A549 (cell line): ENCODE results near the gene LDHAL6B.

ENCODE experiments used
- TF ChIP-seq, protein P1 (sequence below): fragments of 250-450 bp; sonication (Bioruptor Pico); IDR thresholded peaks from 2 replicates; pipeline ENCODE4 v1.5.0; 2021; ENCODE audit warnings: mild to moderate bottlenecking, moderate library complexity, borderline replicate concordance
- TF ChIP-seq, protein P2 (sequence below): fragments of >200 bp; sonication (Bioruptor Twin); formaldehyde crosslinking; IDR thresholded peaks from 3 replicates; pipeline ENCODE4 v1.5.1; 2016

DNA sequence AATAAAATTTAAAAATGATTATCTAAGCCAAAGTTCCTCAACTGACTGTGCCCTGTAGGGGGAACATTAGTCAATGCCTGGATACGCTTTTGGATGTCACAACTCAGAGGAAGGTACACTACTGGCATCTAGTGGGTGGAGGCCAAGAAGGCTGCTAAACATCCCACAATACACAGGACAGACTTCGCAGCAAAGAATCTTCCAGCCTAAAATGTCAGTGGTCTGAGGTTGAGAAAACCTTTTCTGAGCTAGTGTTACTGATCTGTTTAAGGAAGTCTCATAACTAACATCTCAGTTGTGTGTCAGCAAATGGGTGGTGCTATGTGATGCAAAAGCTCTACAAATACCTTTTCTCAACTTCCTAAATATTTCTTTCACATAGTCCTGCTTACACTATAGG, 20.9 kb upstream of the LDHAL6B start:
- TF ChIP-seq, protein P1, sequence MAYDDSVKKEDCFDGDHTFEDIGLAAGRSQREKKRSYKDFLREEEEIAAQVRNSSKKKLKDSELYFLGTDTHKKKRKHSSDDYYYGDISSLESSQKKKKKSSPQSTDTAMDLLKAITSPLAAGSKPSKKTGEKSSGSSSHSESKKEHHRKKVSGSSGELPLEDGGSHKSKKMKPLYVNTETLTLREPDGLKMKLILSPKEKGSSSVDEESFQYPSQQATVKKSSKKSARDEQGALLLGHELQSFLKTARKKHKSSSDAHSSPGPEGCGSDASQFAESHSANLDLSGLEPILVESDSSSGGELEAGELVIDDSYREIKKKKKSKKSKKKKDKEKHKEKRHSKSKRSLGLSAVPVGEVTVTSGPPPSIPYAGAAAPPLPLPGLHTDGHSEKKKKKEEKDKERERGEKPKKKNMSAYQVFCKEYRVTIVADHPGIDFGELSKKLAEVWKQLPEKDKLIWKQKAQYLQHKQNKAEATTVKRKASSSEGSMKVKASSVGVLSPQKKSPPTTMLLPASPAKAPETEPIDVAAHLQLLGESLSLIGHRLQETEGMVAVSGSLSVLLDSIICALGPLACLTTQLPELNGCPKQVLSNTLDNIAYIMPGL (CRISPR knock-in tag): no peak
- TF ChIP-seq, protein P2, sequence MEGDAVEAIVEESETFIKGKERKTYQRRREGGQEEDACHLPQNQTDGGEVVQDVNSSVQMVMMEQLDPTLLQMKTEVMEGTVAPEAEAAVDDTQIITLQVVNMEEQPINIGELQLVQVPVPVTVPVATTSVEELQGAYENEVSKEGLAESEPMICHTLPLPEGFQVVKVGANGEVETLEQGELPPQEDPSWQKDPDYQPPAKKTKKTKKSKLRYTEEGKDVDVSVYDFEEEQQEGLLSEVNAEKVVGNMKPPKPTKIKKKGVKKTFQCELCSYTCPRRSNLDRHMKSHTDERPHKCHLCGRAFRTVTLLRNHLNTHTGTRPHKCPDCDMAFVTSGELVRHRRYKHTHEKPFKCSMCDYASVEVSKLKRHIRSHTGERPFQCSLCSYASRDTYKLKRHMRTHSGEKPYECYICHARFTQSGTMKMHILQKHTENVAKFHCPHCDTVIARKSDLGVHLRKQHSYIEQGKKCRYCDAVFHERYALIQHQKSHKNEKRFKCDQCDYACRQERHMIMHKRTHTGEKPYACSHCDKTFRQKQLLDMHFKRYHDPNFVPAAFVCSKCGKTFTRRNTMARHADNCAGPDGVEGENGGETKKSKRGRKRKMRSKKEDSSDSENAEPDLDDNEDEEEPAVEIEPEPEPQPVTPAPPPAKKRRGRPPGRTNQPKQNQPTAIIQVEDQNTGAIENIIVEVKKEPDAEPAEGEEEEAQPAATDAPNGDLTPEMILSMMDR: peak; percentile 16; the same call in 1 of the 3 replicates
